ENCODE measurements around the gene RBFOX1.

The RBFOX1 gene

GRCh38 chr16:7442050-7442449 is 109.4 kb downstream of the RBFOX1 start:
- no peak overlapping the region for H3K27ac ChIP-seq
- in situ Hi-C loops (cut with HindIII; ENCODE audit: low pct_ligation_motif_present, low sequenced_read_pairs): no loop called here
- TF ChIP-seq CTCF (IDR thresholded peaks at IDR 0.05; ENCODE audit: low read depth, low read length, missing control alignments): no peak

GRCh38 chr16:7443142-7443541 is 110.5 kb downstream of the RBFOX1 start:
- no peak for TF ChIP-seq CTCF (IDR thresholded peaks at IDR 0.05; ENCODE audit: low read depth, low read length, missing control alignments)
- H3K36me3 ChIP-seq (replicated peaks): no peaks in the 10 kb centered on the region
- no peaks in the 10 kb centered on the region for H3K27me3 ChIP-seq (replicated peaks)
- H3K4me3 ChIP-seq (ENCODE audit: low read depth, low read length): no peak overlapping the region
- in situ Hi-C loops (cut with HindIII; ENCODE audit: low pct_ligation_motif_present, low sequenced_read_pairs): no loop called here
- no peak overlapping the region for H3K27ac ChIP-seq
- DNase-seq: no peak

More at GRCh38 chr16:7442050-7442449, 109.4 kb downstream of the RBFOX1 start:
- Histone ChIP-seq H3K36me3 (replicated peaks) (no peaks in the 10 kb centered on the region), H3K4me3 (ENCODE audit: low read depth, low read length) (no peak overlapping the region), H3K27me3 (replicated peaks) (no peaks in the 10 kb centered on the region)
- DNase-seq: no peak

GRCh38 chr16:7443648-7444365 is 111.2 kb downstream of the RBFOX1 start:
- H3K27ac ChIP-seq: no peak overlapping the region
- TF ChIP-seq CTCF (IDR thresholded peaks at IDR 0.05; ENCODE audit: low read depth, low read length, missing control alignments): no peak
- in situ Hi-C loops (cut with HindIII; ENCODE audit: low pct_ligation_motif_present, low sequenced_read_pairs): no loop called here
- H3K27me3 ChIP-seq (replicated peaks): no peaks in the 10 kb centered on the region
- H3K4me3 ChIP-seq (ENCODE audit: low read depth, low read length): no peak overlapping the region
- DNase-seq: no peak
- no peaks in the 10 kb centered on the region for H3K36me3 ChIP-seq (replicated peaks)

GRCh38 chr16:7449306-7449705 is 116.7 kb downstream of the RBFOX1 start:
- H3K27ac ChIP-seq: no peak overlapping the region
- TF ChIP-seq CTCF (IDR thresholded peaks at IDR 0.05; ENCODE audit: low read depth, low read length, missing control alignments): no peak
- in situ Hi-C loops (cut with HindIII; ENCODE audit: low pct_ligation_motif_present, low sequenced_read_pairs): no loop called here
- H3K36me3 ChIP-seq (replicated peaks): no peaks in the 10 kb centered on the region
- no peak overlapping the region for H3K4me3 ChIP-seq (ENCODE audit: low read depth, low read length)
- DNase-seq: no peak
- H3K27me3 ChIP-seq (replicated peaks): no peaks in the 10 kb centered on the region

GRCh38 chr16:7449808-7450207 is 117.2 kb downstream of the RBFOX1 start:
- no peaks in the 10 kb centered on the region for H3K36me3 ChIP-seq (replicated peaks)
- no peak overlapping the region for H3K4me3 ChIP-seq (ENCODE audit: low read depth, low read length)
- in situ Hi-C loops (cut with HindIII; ENCODE audit: low pct_ligation_motif_present, low sequenced_read_pairs): no loop called here

More at GRCh38 chr16:7449808-7450207, 117.2 kb downstream of the RBFOX1 start:
- TF ChIP-seq CTCF (IDR thresholded peaks at IDR 0.05; ENCODE audit: low read depth, low read length, missing control alignments): no peak
- Histone ChIP-seq H3K27ac (no peak overlapping the region), H3K27me3 (replicated peaks) (no peaks in the 10 kb centered on the region)
- no peak for DNase-seq

Measured in brain microvascular endothelial cell (primary cell).